Neural cell (in vitro differentiated cells): ENCODE measurements around the gene CEMP1. TPM values are rescaled to one million over a fixed set of nuclear protein-coding genes. Genes with fewer than 3 reads are reported as not detected.

Experiments used
- H2AFZ ChIP-seq: fragments of 200-600, 300-800 bp; sonication (generic), shearing (Covaris generic); 2 replicates; pipeline ENCODE4 v1.6.0; 2014; ENCODE audit warnings: low read depth, mild to moderate bottlenecking, antibody characterized with exemption, low read length, moderate library complexity
- H3F3A ChIP-seq: fragments of 200-600 bp; shearing (Covaris generic); 2 replicates; pipeline ENCODE4 v1.6.1; 2016; ENCODE audit warnings: mild to moderate bottlenecking, moderate library complexity, mixed read lengths, antibody characterized with exemption, low read length; ENCODE audit not compliant: insufficient read depth, poor library complexity, severe bottlenecking
- H3K27ac ChIP-seq: fragments of 200-600, 300-800 bp; sonication (generic), shearing (Covaris generic); 2 replicates; pipeline ENCODE4 v1.5.1; 2014; ENCODE audit warnings: mild to moderate bottlenecking, low read length, moderate library complexity
- H3K27me3 ChIP-seq: fragments of 300-800, 200-600 bp; sonication (generic), shearing (Covaris generic); 2 replicates; pipeline ENCODE4 v1.6.0; 2014; ENCODE audit warnings: mild to moderate bottlenecking, low read depth, low read length, moderate library complexity; ENCODE audit not compliant: insufficient read depth
- H3K36me3 ChIP-seq: fragments of 300-800, 200-600 bp; sonication (generic), shearing (Covaris generic); 2 replicates; pipeline ENCODE4 v1.5.1; 2014; ENCODE audit warnings: mild to moderate bottlenecking, antibody characterized with exemption, low read length, moderate library complexity; ENCODE audit not compliant: insufficient read depth
- H3K4me2 ChIP-seq: fragments of 300-800, 200-600 bp; sonication (generic), shearing (Covaris generic); 2 replicates; pipeline ENCODE4 v1.6.0; 2014; ENCODE audit warnings: mild to moderate bottlenecking, low read length
- H3K4me3 ChIP-seq: fragments of 300-800, 200-600 bp; sonication (generic), shearing (Covaris generic); 2 replicates; pipeline ENCODE4 v1.5.1; 2014; ENCODE audit warnings: mild to moderate bottlenecking, low read length, moderate library complexity
- H3K79me2 ChIP-seq: fragments of 200-600 bp; shearing (Covaris generic); replicated peaks from 2 replicates; pipeline ENCODE4 v1.6.0; 2014; ENCODE audit warnings: mild to moderate bottlenecking, low read length, moderate library complexity; ENCODE audit not compliant: insufficient read depth
- H3K9ac ChIP-seq: fragments of 300-800, 200-600 bp; sonication (generic), shearing (Covaris generic); 2 replicates; pipeline ENCODE4 v1.6.1; 2016; ENCODE audit warnings: mild to moderate bottlenecking, low read length, mixed read lengths
- H3K9me2 ChIP-seq: fragments of 200-600 bp; shearing (Covaris generic); 2 replicates; pipeline ENCODE4 v1.6.1; 2016; ENCODE audit warnings: mild to moderate bottlenecking, low read length, mixed read lengths; ENCODE audit not compliant: insufficient read depth
- H3K9me3 ChIP-seq: fragments of 200-600, 300-800 bp; sonication (generic), shearing (Covaris generic); 2 replicates; pipeline ENCODE4 v1.6.1; 2016; ENCODE audit warnings: mild to moderate bottlenecking, mixed run types, low read length, moderate library complexity, mixed read lengths
- H4K20me1 ChIP-seq: fragments of 200-600 bp; shearing (Covaris generic); 2 replicates; pipeline ENCODE4 v1.6.1; 2016; ENCODE audit warnings: mild to moderate bottlenecking, mixed run types; ENCODE audit not compliant: insufficient read depth
- EP300 ChIP-seq: fragments of 450-650 bp; conservative IDR thresholded peaks from 2 replicates; pipeline ENCODE4 v1.6.1; 2014; ENCODE audit warnings: antibody characterized with exemption, mild to moderate bottlenecking, moderate library complexity; ENCODE audit not compliant: poor library complexity, severe bottlenecking
- EZH2 ChIP-seq: fragments of 200-600, 300-800 bp; shearing (Covaris generic), sonication (generic); IDR thresholded peaks from 2 replicates; pipeline ENCODE4 v1.6.1; 2014; ENCODE audit warnings: antibody characterized with exemption, low read length, borderline replicate concordance, mild to moderate bottlenecking; ENCODE audit not compliant: insufficient read depth, poor library complexity, severe bottlenecking
- MXI1 ChIP-seq: fragments of 450-650 bp; conservative IDR thresholded peaks from 2 replicates; pipeline ENCODE4 v1.6.1; 2014; ENCODE audit warnings: antibody characterized with exemption, mild to moderate bottlenecking; ENCODE audit not compliant: poor library complexity, severe bottlenecking
- POLR2AphosphoS5 ChIP-seq: IDR thresholded peaks from 2 replicates; pipeline ENCODE4 v1.6.1; 2012
- RAD21 ChIP-seq: fragments of 450-650 bp; conservative IDR thresholded peaks from 2 replicates; pipeline ENCODE4 v1.6.1; 2014; ENCODE audit warnings: antibody characterized with exemption, mild to moderate bottlenecking, moderate library complexity
- SMC3 ChIP-seq: fragments of 450-650 bp; conservative IDR thresholded peaks from 2 replicates; pipeline ENCODE4 v1.6.1; 2014; ENCODE audit warnings: antibody characterized with exemption, mild to moderate bottlenecking, moderate library complexity; ENCODE audit not compliant: poor library complexity
- TAF1 ChIP-seq: IDR thresholded peaks from 2 replicates; pipeline ENCODE4 v1.6.1; 2012; ENCODE audit warnings: low read depth
- polyA plus RNA-seq: library from polyadenylated mRNA; depleted of rRNA; stranded (reverse); fragments of >200 nt; gene quantifications from 2 replicates; pipeline ENCODE4 v1.2.3, GENCODE V29; 2014
- TF ChIP-seq, protein P1 (sequence below): IDR thresholded peaks from 2 replicates; pipeline ENCODE4 v1.6.1; 2012; ENCODE audit warnings: borderline replicate concordance
- TF ChIP-seq, protein P2 (sequence below): fragments of 450-650 bp; IDR thresholded peaks from 2 replicates; pipeline ENCODE4 v1.5.1; 2014; ENCODE audit warnings: antibody characterized with exemption, mild to moderate bottlenecking, moderate library complexity; ENCODE audit not compliant: poor library complexity, severe bottlenecking

CEMP1 gene
- polyA plus RNA-seq, 1 donor from 2014 or later, result 0.46 TPM

- Histone ChIP-seq H3K27ac (peak overlapping the region; percentile 98), H3K36me3 (no peaks in the 10 kb centered on the region), H3K27me3 (no peaks in the 10 kb centered on the region), H3K79me2 (peaks cover 43% of the 10 kb centered on the region), H3K4me2 (peak overlapping the region; percentile 94), H3K4me3 (peak overlapping the region; percentile 92), H2AFZ (peak overlapping the region; percentile 1), H3K9me2 (no peaks in the 10 kb centered on the region), H3F3A (no peaks in the 10 kb centered on the region), H3K9ac (peak overlapping the region; percentile 96), H4K20me1 (peaks cover 39% of the 10 kb centered on the region), H3K9me3 (no peaks in the 10 kb centered on the region)
- TF ChIP-seq POLR2AphosphoS5 (peak; percentile 22), SMC3 (no peak)
Observed at GRCh38 chr16:2514333-2515179, 16.7 kb downstream of the CEMP1 start.

- H3K9me3 ChIP-seq, result no peaks in the 10 kb centered on the region
- H3K4me2 ChIP-seq, result peak within 1 kb of the TSS; percentile 94
- no peaks in the 10 kb centered on the region for H3K36me3 ChIP-seq
- H3K27me3 ChIP-seq, result no peaks in the 10 kb centered on the region
- peaks cover 31% of the 10 kb centered on the region for H4K20me1 ChIP-seq
- peak within 1 kb of the TSS; percentile 87 for H2AFZ ChIP-seq
- H3F3A ChIP-seq, result no peaks in the 10 kb centered on the region
- peak within 1 kb of the TSS; percentile 92 for H3K4me3 ChIP-seq
- TF ChIP-seq EP300 (peak; percentile 62), SMC3 (no peak), MXI1 (peak; percentile 50), POLR2AphosphoS5 (peak; percentile 92), RAD21 (peak; percentile 11), TAF1 (peak; percentile 85), EZH2 (no peak)
- TF ChIP-seq, protein P1, sequence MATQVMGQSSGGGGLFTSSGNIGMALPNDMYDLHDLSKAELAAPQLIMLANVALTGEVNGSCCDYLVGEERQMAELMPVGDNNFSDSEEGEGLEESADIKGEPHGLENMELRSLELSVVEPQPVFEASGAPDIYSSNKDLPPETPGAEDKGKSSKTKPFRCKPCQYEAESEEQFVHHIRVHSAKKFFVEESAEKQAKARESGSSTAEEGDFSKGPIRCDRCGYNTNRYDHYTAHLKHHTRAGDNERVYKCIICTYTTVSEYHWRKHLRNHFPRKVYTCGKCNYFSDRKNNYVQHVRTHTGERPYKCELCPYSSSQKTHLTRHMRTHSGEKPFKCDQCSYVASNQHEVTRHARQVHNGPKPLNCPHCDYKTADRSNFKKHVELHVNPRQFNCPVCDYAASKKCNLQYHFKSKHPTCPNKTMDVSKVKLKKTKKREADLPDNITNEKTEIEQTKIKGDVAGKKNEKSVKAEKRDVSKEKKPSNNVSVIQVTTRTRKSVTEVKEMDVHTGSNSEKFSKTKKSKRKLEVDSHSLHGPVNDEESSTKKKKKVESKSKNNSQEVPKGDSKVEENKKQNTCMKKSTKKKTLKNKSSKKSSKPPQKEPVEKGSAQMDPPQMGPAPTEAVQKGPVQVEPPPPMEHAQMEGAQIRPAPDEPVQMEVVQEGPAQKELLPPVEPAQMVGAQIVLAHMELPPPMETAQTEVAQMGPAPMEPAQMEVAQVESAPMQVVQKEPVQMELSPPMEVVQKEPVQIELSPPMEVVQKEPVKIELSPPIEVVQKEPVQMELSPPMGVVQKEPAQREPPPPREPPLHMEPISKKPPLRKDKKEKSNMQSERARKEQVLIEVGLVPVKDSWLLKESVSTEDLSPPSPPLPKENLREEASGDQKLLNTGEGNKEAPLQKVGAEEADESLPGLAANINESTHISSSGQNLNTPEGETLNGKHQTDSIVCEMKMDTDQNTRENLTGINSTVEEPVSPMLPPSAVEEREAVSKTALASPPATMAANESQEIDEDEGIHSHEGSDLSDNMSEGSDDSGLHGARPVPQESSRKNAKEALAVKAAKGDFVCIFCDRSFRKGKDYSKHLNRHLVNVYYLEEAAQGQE, result peak; percentile 64
- TF ChIP-seq, protein P2, sequence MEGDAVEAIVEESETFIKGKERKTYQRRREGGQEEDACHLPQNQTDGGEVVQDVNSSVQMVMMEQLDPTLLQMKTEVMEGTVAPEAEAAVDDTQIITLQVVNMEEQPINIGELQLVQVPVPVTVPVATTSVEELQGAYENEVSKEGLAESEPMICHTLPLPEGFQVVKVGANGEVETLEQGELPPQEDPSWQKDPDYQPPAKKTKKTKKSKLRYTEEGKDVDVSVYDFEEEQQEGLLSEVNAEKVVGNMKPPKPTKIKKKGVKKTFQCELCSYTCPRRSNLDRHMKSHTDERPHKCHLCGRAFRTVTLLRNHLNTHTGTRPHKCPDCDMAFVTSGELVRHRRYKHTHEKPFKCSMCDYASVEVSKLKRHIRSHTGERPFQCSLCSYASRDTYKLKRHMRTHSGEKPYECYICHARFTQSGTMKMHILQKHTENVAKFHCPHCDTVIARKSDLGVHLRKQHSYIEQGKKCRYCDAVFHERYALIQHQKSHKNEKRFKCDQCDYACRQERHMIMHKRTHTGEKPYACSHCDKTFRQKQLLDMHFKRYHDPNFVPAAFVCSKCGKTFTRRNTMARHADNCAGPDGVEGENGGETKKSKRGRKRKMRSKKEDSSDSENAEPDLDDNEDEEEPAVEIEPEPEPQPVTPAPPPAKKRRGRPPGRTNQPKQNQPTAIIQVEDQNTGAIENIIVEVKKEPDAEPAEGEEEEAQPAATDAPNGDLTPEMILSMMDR, result no peak
- no peaks in the 10 kb centered on the region for H3K9me2 ChIP-seq
- peak within 1 kb of the TSS; percentile 98 for H3K27ac ChIP-seq
- peak within 1 kb of the TSS; percentile 96 for H3K9ac ChIP-seq
- H3K79me2 ChIP-seq, result peaks cover 42% of the 10 kb centered on the region
Observed at GRCh38 chr16:2513405-2514332, 17.5 kb downstream of the CEMP1 start, which contains the start of gene ATP6V0C. ATP6V0C (plus strand) TSS chr16:2513952; CDS start chr16:2514104, 152 bp downstream.
